Common myeloid progenitor, CD34-positive (primary cell): Measurements from ENCODE around the gene FNBP1L.

Experiments
- CTCF ChIA-PET: fragments of 350-600 bp; sonication (Branson Sonifier 250); formaldehyde crosslinking; loops from one replicate; lab custom pipeline; 2021; ENCODE audit warnings: antibody characterized with exemption; lab: Charles Lee
- POLR2A ChIA-PET: fragments of 350-600 bp; sonication (Branson Sonifier 250); formaldehyde crosslinking; loops from one replicate; lab custom pipeline; 2021; ENCODE audit warnings: antibody characterized with exemption; lab: Charles Lee
- DNase-seq, 3 donors: peaks; one replicate each; pipeline versions ENCODE4 v3.0.0 to v3.0.0-alpha.2; 2013
- H3K27ac ChIP-seq, 2 experiments: 1 replicate in 1 of 2; 2 replicates in 1 of 2; pipeline ENCODE4 v1.7.0; 2013; ENCODE audit warnings: inconsistent platforms in 2 of 2, low read length in 2 of 2, mild to moderate bottlenecking in 2 of 2, low read depth in 1 of 2, moderate library complexity in 1 of 2; ENCODE audit not compliant: severe bottlenecking in 2 of 2, insufficient read depth in 1 of 2, poor library complexity in 1 of 2
- H3K27me3 ChIP-seq, 5 experiments: replicated peaks in 2 of 5; 1 replicate in 3 of 5; 2 replicates in 2 of 5; pipeline versions ENCODE4 v1.6.1 to v1.7.0; 2013; ENCODE audit warnings: low read length in 4 of 5, mild to moderate bottlenecking in 2 of 5, moderate library complexity in 2 of 5, inconsistent platforms in 1 of 5; ENCODE audit not compliant: insufficient read depth in 5 of 5, control insufficient read depth in 4 of 5
- H3K36me3 ChIP-seq, 4 experiments: 1 replicate in 2 of 4; 2 replicates in 2 of 4; pipeline versions ENCODE4 v1.6.1 to v1.7.0; 2013; ENCODE audit warnings: low read length in 3 of 4, control low read depth in 1 of 4, mild to moderate bottlenecking in 1 of 4; ENCODE audit not compliant: control insufficient read depth in 4 of 4, insufficient read depth in 4 of 4
- H3K4me1 ChIP-seq, 4 experiments: 1 replicate in 3 of 4; 2 replicates in 1 of 4; pipeline versions ENCODE4 v1.6.1 to v1.7.1; 2013; ENCODE audit warnings: low read length in 3 of 4, mild to moderate bottlenecking in 3 of 4, control low read depth in 1 of 4, inconsistent platforms in 1 of 4, moderate library complexity in 1 of 4; ENCODE audit not compliant: control insufficient read depth in 4 of 4, insufficient read depth in 4 of 4; ENCODE audit errors: control extremely low read depth in 1 of 4
- H3K4me3 ChIP-seq, 7 experiments: 1 replicate in 4 of 7; 2 replicates in 3 of 7; pipeline versions ENCODE4 v1.5.1 to v1.7.0; 2013; ENCODE audit warnings: mild to moderate bottlenecking in 7 of 7, low read length in 6 of 7, moderate library complexity in 6 of 7, inconsistent platforms in 2 of 7, low read depth in 2 of 7, control low read depth in 1 of 7; ENCODE audit not compliant: insufficient read depth in 4 of 7, control insufficient read depth in 1 of 7; ENCODE audit errors: extremely low read depth in 1 of 7
- H3K9me3 ChIP-seq, 5 experiments: 1 replicate in 4 of 5; 2 replicates in 1 of 5; pipeline versions ENCODE4 v1.6.1 to v1.7.1; 2013; ENCODE audit warnings: low read length in 4 of 5, mild to moderate bottlenecking in 2 of 5, inconsistent platforms in 1 of 5, low read depth in 1 of 5, moderate library complexity in 1 of 5; ENCODE audit not compliant: control insufficient read depth in 4 of 5, insufficient read depth in 2 of 5; ENCODE audit errors: control extremely low read depth in 1 of 5
- WGBS: methylation state at CpG from one replicate; pipeline ENCODE4 v1.1.5; 2013; ENCODE audit not compliant: insufficient coverage; 5-methylcytosine and 5-hydroxymethylcytosine counted together

FNBP1L gene

DNA sequence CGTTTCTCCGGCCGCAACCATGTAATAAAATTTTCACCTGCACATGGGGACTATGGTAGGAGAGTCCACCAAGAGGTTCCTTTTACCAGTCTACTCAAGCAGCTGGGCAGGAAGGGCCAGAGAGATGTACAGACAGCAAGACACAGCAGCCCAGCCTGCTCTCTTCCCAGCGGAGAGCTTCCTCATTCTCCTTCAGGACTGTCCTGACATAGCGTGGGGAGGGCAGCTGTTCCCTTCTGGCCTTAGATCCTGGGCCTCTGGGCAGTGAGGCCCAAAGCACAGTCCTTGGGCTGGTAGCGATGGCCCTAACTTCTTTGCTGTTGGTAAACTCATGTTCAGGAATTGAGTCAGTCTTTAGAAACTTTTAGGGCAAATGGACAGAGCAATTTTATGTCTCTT, 144.6 kb downstream of the FNBP1L start:
- Histone ChIP-seq H3K27me3 (no peaks in the 10 kb centered on the region), H3K36me3 (no peaks in the 10 kb centered on the region), H3K4me3 (no peak overlapping the region), H3K4me1 (peaks cover 4 to 49% (median 34%) of the 10 kb centered on the region in 4 experiments), H3K9me3 (no peaks in the 10 kb centered on the region), H3K27ac (no peak overlapping the region)
- CTCF ChIA-PET: interaction anchor here (1.0 to 1.2 kb wide), 3 partner anchors 9 to 146 kb away, joined by 3 read pairs; no protein-coding TSS in a partner anchor
- POLR2A ChIA-PET: interaction anchor here (0.9 kb wide), 1 partner anchor 10 kb away, joined by 3 read pairs; no protein-coding TSS in a partner anchor
- WGBS: 100% methylated on average over 1 of the region's 6 CpGs
- no peak for DNase-seq

DNA sequence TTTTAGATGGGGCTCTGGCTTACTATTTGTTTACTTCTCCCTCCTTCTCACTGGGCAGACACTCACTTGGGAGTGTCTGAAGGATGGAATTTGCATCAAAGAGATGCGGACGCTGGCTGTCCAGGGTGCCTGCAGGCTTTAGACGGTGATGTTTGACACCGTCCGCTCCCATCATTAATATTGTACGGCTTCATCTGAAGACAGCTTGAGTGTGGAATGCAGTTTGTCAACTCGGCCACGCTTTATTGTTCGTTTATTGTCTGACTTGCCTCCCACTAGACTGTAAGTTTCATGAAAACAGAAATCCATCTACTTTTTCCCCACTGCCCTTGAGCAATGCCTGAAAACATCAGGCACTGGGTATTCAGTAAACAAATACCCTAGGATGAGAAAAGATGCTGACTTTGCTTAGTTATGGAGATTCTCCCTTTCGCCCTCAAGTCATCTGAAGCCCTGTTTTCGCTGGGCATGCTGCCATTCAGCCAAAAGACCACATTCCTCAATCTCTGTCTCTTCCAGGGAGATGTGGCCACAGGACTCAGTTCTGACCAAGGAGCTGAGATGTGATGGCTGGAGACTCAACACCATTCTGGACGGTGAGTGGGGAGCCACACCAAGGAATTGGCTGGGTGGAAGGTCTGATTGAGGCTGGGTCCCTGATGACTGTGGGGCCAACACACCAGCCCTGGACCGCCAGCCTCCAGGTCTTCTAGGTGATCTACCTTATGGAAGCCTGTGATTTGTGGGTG, 146.1 kb downstream of the FNBP1L start:
- peaks cover 3 to 34% (median 23%) of the 10 kb centered on the region in 4 experiments for H3K4me1 ChIP-seq
- POLR2A ChIA-PET: no interaction called here
- no peak for DNase-seq

DNA sequence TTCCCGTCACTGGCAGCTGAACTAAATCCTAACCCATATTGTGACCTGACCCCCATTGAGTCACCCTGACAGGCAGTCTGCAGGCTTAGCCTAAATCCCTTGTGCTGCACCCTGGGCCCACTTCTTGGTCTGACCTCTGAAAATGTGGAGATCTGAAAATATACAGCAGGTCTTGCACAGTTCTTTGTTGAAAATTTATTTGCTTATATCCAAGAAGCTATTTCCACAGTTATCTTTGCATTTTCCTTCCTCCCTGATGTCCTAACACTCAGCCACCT, 146.6 kb downstream of the FNBP1L start:
- Histone ChIP-seq H3K4me3 (no peak overlapping the region), H3K36me3 (no peaks in the 10 kb centered on the region), H3K27ac (no peak overlapping the region), H3K4me1 (peaks cover 3 to 29% (median 21%) of the 10 kb centered on the region in 4 experiments), H3K27me3 (no peaks in the 10 kb centered on the region), H3K9me3 (no peaks in the 10 kb centered on the region)
- no peak for DNase-seq
- ChIA-PET CTCF (interaction anchor here (1.8 kb wide), 1 partner anchor 35 kb away, joined by 4 read pairs; no protein-coding TSS in a partner anchor), POLR2A (no interaction called here)
- WGBS: no CpG with 5 or more reads among the region's 1 CpG

More for the DNA sequence above, 146.1 kb downstream of the FNBP1L start:
- WGBS: 97% methylated on average over 11 of the region's 13 CpGs
- no peaks in the 10 kb centered on the region for H3K36me3 ChIP-seq
- no peaks in the 10 kb centered on the region for H3K9me3 ChIP-seq
- CTCF ChIA-PET: interaction anchor here (1.2 kb wide), 1 partner anchor 147 kb away, joined by 3 read pairs; no protein-coding TSS in a partner anchor
- no peaks in the 10 kb centered on the region for H3K27me3 ChIP-seq
- no peak overlapping the region for H3K4me3 ChIP-seq
- H3K27ac ChIP-seq: no peak overlapping the region

DNA sequence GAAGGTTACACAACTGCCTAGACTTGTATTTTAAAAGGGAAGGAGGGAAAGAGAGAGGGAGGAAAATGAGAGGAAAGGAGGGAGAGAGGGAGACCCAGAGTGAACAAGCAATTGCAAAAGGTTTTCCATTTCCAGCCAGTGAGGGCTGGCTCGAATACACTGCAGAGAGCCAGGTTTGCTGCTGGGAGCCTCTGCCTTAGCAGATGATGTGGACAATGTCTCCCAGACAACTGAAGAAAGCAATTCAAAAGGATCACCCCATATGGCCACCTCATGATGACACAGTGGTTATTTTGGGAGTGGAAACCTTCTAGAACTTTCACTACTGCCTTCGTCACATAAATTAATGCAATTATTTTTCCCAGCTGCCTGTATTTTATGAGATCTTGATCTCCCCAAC, 147.3 kb downstream of the FNBP1L start:
- Histone ChIP-seq H3K9me3 (no peaks in the 10 kb centered on the region), H3K36me3 (no peaks in the 10 kb centered on the region), H3K4me3 (no peak overlapping the region), H3K4me1 (peaks cover 3 to 22% (median 19%) of the 10 kb centered on the region in 4 experiments), H3K27me3 (no peaks in the 10 kb centered on the region), H3K27ac (no peak overlapping the region)
- WGBS: 100% methylated on average over 1 of the region's 2 CpGs
- POLR2A ChIA-PET: no interaction called here
- no peak for DNase-seq
- CTCF ChIA-PET: interaction anchor here (1.8 kb wide), 1 partner anchor 34 kb away, joined by 4 read pairs; no protein-coding TSS in a partner anchor

DNA sequence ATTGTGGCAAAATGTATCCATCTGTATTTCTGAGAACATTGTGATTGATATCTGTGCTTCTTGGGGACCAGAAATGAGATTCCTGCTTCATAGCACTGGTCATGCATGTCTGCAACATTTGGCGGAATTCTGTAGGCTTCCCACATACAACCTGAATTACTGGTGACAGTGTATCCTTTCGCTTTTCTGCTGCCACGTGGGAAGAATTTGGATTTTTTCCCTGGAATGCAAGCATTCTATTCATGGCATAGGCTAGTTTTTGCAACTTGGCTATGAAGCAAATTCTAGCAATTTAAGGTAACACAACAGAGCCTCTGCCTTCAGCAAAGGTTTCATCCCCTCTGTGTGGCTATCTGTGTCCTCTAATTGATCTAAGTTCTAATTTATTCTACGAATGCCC, 147.8 kb downstream of the FNBP1L start:
- CTCF ChIA-PET: interaction anchor here (1.8 kb wide), 1 partner anchor 33 kb away, joined by 4 read pairs; no protein-coding TSS in a partner anchor
- no peak overlapping the region for H3K27ac ChIP-seq
- no peak for DNase-seq

DNA sequence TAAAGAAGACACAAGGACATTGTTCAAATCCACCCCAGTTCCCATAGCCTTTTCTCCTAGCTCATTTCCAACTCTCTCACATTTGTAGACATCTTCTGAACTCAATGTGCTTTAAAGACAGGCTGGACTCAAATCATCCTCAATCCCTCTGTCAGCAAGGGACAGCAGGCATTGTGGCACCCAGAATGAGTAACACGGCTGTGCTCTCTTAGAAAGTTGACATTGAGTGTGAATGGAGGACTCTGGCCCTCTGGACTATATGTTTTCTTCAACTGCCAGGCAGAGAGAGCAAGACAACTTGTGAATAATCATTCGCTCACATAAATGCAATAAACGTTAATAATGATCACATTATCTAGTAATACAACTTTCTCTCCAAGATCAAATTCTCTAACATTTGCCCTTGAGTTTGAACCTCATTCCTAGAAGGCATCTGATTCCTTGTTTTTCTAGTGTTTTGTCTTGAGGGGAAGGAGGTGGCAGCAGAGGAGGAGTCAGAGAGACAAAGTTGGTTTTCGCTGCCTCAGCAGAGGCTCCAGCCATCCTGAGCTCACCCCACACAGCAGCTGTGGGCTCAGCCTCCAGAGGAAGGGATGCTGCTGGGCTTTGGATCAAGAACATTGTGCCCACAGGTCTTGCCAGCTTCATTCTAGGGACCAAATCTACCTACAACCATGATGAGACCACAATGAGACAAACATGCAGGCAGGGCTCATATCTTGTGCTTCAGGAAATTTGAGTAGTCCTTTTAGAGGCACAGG, 148.6 kb downstream of the FNBP1L start:
- CTCF ChIA-PET: interaction anchor here (0.7 to 1.8 kb wide), 2 partner anchors 9 to 33 kb away, joined by 3 to 4 read pairs; no protein-coding TSS in a partner anchor
- 97% methylated on average over 4 of the region's 4 CpGs for WGBS
- H3K27ac ChIP-seq: no peak overlapping the region
- POLR2A ChIA-PET: interaction anchor here (0.7 kb wide), 1 partner anchor 9 kb away, joined by 3 read pairs; no protein-coding TSS in a partner anchor
- peaks cover 0 to 12% (median 10%) of the 10 kb centered on the region in 4 experiments for H3K4me1 ChIP-seq
- H3K4me3 ChIP-seq: no peak overlapping the region
- no peaks in the 10 kb centered on the region for H3K27me3 ChIP-seq
- DNase-seq: no peak
- H3K9me3 ChIP-seq: no peaks in the 10 kb centered on the region
- no peaks in the 10 kb centered on the region for H3K36me3 ChIP-seq

More for the DNA sequence above, 147.8 kb downstream of the FNBP1L start:
- Histone ChIP-seq H3K9me3 (no peaks in the 10 kb centered on the region), H3K36me3 (no peaks in the 10 kb centered on the region), H3K27me3 (no peaks in the 10 kb centered on the region), H3K4me1 (peaks cover under 1 to 19% (median 16%) of the 10 kb centered on the region in 4 experiments), H3K4me3 (no peak overlapping the region)
- POLR2A ChIA-PET: interaction anchor here (0.7 kb wide), 1 partner anchor 8 kb away, joined by 3 read pairs; no protein-coding TSS in a partner anchor
- 100% methylated on average over 4 of the region's 4 CpGs for WGBS
